ENCODE measurements around the gene ISX. TPM values are rescaled to one million over a fixed set of nuclear protein-coding genes. Genes with fewer than 3 reads are reported as not detected.

The ISX gene
- polyA plus RNA-seq, 2 of the 4 experiments (the other 2 are of a cell fraction) = not detected

DNA sequence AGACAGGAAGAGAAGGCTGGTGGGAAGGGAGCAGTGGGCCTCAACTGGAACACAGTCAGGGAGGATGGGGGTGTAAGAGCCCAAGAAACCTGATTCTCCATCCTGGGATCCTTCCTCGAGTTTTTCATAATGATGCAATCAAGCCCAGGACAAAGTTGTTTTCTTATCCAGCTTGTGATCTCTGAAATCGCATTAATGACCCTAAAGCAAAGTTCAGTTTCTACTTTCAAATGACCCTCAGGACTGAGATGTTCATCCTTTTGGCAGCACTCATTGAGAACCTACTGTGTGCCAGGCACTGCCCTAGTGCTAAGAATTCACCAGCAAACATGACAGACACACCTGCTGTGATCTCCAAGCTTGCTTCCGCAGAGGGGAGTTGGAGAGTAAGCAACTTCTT is 45.3 kb downstream of the ISX start:
- Histone ChIP-seq H3K4me1 (no peaks in the 10 kb centered on the region), H3K4me3 (no peak overlapping the region), H3K9me3 (no peaks in the 10 kb centered on the region), H3K27ac (no peak overlapping the region), H3K4me2 (no peak overlapping the region)
- CTCF ChIA-PET = no interaction called here
- POLR2A ChIA-PET = no interaction called here
- no peak for ATAC-seq
- no peak for FAIRE-seq
- 27% methylated on average over 3 of the region's 3 CpGs for WGBS (ENCODE audit: missing lambda C conversion rate)
- no peak for DNase-seq (ENCODE audit: low read depth in 1 of 2, low spot score in 1 of 2)
- TF ChIP-seq MAZ (IDR thresholded peaks at IDR 0.05; ENCODE audit: borderline replicate concordance, low read depth, low read length) (no peak), TFCP2L1 (CRISPR knock-in tag; IDR thresholded peaks at IDR 0.05) (no peak), FOXS1 (CRISPR knock-in tag; IDR thresholded peaks at IDR 0.05) (no peak), EHF (CRISPR knock-in tag; IDR thresholded peaks at IDR 0.05) (no peak), ESRRA (IDR thresholded peaks at IDR 0.05; ENCODE audit: borderline replicate concordance, low read length) (no peak), EP300 (IDR thresholded peaks at IDR 0.05) (no peak), PHF8 (IDR thresholded peaks at IDR 0.05; ENCODE audit: borderline replicate concordance, low read depth) (no peak), CBX8 (IDR thresholded peaks at IDR 0.05) (no peak), RAD21 (conservative IDR thresholded peaks at IDR 0.05 in 1 of 2, IDR thresholded peaks at IDR 0.05 in 1 of 2) (no peak), RNF2 (IDR thresholded peaks at IDR 0.05; ENCODE audit: borderline replicate concordance, low read depth) (no peak), CHD4 (IDR thresholded peaks at IDR 0.05; ENCODE audit: borderline replicate concordance) (no peak), KDM1A (IDR thresholded peaks at IDR 0.05; ENCODE audit: low read depth) (no peak), RFX5 (IDR thresholded peaks at IDR 0.05) (no peak), ZNF302 (CRISPR knock-in tag; IDR thresholded peaks at IDR 0.05) (no peak), HDAC2 (IDR thresholded peaks at IDR 0.05) (no peak), GATA3 (IDR thresholded peaks at IDR 0.05; ENCODE audit: borderline replicate concordance) (no peak), FOSB (CRISPR knock-in tag; IDR thresholded peaks at IDR 0.05) (no peak)
- TF ChIP-seq, protein P1, sequence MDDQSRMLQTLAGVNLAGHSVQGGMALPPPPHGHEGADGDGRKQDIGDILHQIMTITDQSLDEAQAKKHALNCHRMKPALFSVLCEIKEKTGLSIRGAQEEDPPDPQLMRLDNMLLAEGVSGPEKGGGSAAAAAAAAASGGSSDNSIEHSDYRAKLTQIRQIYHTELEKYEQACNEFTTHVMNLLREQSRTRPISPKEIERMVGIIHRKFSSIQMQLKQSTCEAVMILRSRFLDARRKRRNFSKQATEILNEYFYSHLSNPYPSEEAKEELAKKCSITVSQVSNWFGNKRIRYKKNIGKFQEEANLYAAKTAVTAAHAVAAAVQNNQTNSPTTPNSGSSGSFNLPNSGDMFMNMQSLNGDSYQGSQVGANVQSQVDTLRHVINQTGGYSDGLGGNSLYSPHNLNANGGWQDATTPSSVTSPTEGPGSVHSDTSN (IDR thresholded peaks at IDR 0.05) = no peak
- TF ChIP-seq, protein P2, sequence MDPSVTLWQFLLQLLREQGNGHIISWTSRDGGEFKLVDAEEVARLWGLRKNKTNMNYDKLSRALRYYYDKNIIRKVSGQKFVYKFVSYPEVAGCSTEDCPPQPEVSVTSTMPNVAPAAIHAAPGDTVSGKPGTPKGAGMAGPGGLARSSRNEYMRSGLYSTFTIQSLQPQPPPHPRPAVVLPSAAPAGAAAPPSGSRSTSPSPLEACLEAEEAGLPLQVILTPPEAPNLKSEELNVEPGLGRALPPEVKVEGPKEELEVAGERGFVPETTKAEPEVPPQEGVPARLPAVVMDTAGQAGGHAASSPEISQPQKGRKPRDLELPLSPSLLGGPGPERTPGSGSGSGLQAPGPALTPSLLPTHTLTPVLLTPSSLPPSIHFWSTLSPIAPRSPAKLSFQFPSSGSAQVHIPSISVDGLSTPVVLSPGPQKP (IDR thresholded peaks at IDR 0.05; ENCODE audit: low read depth, low read length) = no peak
- TF ChIP-seq, protein P3, sequence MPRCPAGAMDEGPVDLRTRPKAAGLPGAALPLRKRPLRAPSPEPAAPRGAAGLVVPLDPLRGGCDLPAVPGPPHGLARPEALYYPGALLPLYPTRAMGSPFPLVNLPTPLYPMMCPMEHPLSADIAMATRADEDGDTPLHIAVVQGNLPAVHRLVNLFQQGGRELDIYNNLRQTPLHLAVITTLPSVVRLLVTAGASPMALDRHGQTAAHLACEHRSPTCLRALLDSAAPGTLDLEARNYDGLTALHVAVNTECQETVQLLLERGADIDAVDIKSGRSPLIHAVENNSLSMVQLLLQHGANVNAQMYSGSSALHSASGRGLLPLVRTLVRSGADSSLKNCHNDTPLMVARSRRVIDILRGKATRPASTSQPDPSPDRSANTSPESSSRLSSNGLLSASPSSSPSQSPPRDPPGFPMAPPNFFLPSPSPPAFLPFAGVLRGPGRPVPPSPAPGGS (IDR thresholded peaks at IDR 0.05) = no peak

DNA sequence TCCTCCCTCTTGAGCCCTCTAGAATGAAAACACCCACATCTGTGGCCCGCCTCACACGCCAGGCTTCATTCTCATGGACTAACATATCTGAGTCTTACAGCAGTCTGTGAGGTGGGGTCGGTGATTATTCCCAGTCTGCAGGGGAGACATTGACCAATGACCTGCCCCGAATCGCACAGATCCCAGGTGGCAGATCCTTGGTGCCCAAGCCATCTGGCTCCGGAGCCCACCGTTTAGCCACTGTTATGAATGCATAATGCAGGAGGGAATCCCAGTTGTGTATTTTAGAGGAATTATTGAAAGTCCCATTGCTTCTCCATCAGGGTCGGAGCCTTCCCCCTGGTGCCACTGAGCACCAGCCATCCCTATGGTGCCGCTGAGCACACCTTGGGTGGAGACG is 47.4 kb downstream of the ISX start:
- DNase-seq (ENCODE audit: low read depth in 1 of 2, low spot score in 1 of 2) (no peak), FAIRE-seq (no peak), ATAC-seq (no peak)
- no peak for TF ChIP-seq HDAC2 (IDR thresholded peaks at IDR 0.05)
- TF ChIP-seq, protein P3 (IDR thresholded peaks at IDR 0.05) = no peak
- TF ChIP-seq, protein P2 (IDR thresholded peaks at IDR 0.05; ENCODE audit: low read depth, low read length) = no peak
- TF ChIP-seq KDM5A (IDR thresholded peaks at IDR 0.05) = no peak
- TF ChIP-seq TFCP2L1 (CRISPR knock-in tag; IDR thresholded peaks at IDR 0.05) = no peak
- TF ChIP-seq, protein P1 (IDR thresholded peaks at IDR 0.05) = no peak
- TF ChIP-seq HOXA7 (CRISPR knock-in tag; IDR thresholded peaks at IDR 0.05) = no peak
- TF ChIP-seq EP300 (IDR thresholded peaks at IDR 0.05) = no peak
- no peak for TF ChIP-seq NFE2L2 (conservative IDR thresholded peaks at IDR 0.05; ENCODE audit: low read length)
- TF ChIP-seq, protein P4, sequence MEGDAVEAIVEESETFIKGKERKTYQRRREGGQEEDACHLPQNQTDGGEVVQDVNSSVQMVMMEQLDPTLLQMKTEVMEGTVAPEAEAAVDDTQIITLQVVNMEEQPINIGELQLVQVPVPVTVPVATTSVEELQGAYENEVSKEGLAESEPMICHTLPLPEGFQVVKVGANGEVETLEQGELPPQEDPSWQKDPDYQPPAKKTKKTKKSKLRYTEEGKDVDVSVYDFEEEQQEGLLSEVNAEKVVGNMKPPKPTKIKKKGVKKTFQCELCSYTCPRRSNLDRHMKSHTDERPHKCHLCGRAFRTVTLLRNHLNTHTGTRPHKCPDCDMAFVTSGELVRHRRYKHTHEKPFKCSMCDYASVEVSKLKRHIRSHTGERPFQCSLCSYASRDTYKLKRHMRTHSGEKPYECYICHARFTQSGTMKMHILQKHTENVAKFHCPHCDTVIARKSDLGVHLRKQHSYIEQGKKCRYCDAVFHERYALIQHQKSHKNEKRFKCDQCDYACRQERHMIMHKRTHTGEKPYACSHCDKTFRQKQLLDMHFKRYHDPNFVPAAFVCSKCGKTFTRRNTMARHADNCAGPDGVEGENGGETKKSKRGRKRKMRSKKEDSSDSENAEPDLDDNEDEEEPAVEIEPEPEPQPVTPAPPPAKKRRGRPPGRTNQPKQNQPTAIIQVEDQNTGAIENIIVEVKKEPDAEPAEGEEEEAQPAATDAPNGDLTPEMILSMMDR (IDR thresholded peaks at IDR 0.05) = no peak
- TF ChIP-seq CHD4 (IDR thresholded peaks at IDR 0.05; ENCODE audit: borderline replicate concordance) = no peak
- no peak for TF ChIP-seq CEBPB (IDR thresholded peaks at IDR 0.05)
- TF ChIP-seq, protein P5, sequence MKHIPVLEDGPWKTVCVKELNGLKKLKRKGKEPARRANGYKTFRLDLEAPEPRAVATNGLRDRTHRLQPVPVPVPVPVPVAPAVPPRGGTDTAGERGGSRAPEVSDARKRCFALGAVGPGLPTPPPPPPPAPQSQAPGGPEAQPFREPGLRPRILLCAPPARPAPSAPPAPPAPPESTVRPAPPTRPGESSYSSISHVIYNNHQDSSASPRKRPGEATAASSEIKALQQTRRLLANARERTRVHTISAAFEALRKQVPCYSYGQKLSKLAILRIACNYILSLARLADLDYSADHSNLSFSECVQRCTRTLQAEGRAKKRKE (CRISPR knock-in tag; IDR thresholded peaks at IDR 0.05; ENCODE audit: low read depth) = no peak
- TF ChIP-seq EHMT2 (IDR thresholded peaks at IDR 0.05; ENCODE audit: low read depth) = no peak
- no peak for TF ChIP-seq RAD21 (conservative IDR thresholded peaks at IDR 0.05 in 1 of 2, IDR thresholded peaks at IDR 0.05 in 1 of 2)
- H3K4me3 ChIP-seq = no peak overlapping the region
- H3K4me1 ChIP-seq = no peaks in the 10 kb centered on the region
- no peak overlapping the region for H3K27ac ChIP-seq
- WGBS (ENCODE audit: missing lambda C conversion rate) = 19% methylated on average over 8 of the region's 10 CpGs
- CTCF ChIA-PET = no interaction called here
- no peaks in the 10 kb centered on the region for H3K9me3 ChIP-seq
- no peak overlapping the region for H3K4me2 ChIP-seq
- POLR2A ChIA-PET = no interaction called here
